Parathyroid adenoma (tissue), 2 donors: ENCODE measurements around the gene TAC3.

Experiments used
- H2AFZ ChIP-seq: fragments of 300-600 bp; sonication (generic); one replicate; pipeline ENCODE4 v1.7.0; 2017; ENCODE audit warnings: antibody characterized with exemption, mild to moderate bottlenecking
- H3K27ac ChIP-seq: fragments of 300-600 bp; sonication (generic); one replicate; pipeline ENCODE4 v1.7.0; 2017
- H3K27me3 ChIP-seq: fragments of 300-600 bp; sonication (generic); one replicate; pipeline ENCODE4 v1.7.0; 2017; ENCODE audit warnings: low read length; ENCODE audit not compliant: control insufficient read depth, insufficient read depth
- H3K36me3 ChIP-seq: fragments of 300-600 bp; sonication (generic); one replicate; pipeline ENCODE4 v1.7.0; 2017; ENCODE audit warnings: low read length; ENCODE audit not compliant: control insufficient read depth, insufficient read depth
- H3K4me1 ChIP-seq: fragments of 300-600 bp; sonication (generic); one replicate; pipeline ENCODE4 v1.7.0; 2017; ENCODE audit warnings: control low read depth
- H3K4me2 ChIP-seq: fragments of 300-600 bp; sonication (generic); one replicate; pipeline ENCODE4 v1.7.0; 2017; ENCODE audit warnings: low read length
- H3K4me3 ChIP-seq: fragments of 300-600 bp; sonication (generic); one replicate; pipeline ENCODE4 v1.7.0; 2017; ENCODE audit warnings: low read depth, low read length
- H3K79me2 ChIP-seq: fragments of 300-600 bp; sonication (generic); one replicate; pipeline ENCODE4 v1.7.0; 2017; ENCODE audit warnings: control low read depth
- H3K9ac ChIP-seq: fragments of 300-600 bp; sonication (generic); one replicate; pipeline ENCODE4 v1.7.0; 2017; ENCODE audit warnings: mild to moderate bottlenecking
- H3K9me3 ChIP-seq: fragments of 300-600 bp; sonication (generic); one replicate; pipeline ENCODE4 v1.7.0; 2017; ENCODE audit warnings: low read length; ENCODE audit not compliant: control insufficient read depth
- CTCF ChIP-seq: fragments of 300-600 bp; sonication (generic); IDR thresholded peaks from one replicate; pipeline ENCODE4 v1.7.0; 2017; ENCODE audit warnings: antibody characterized with exemption, mild to moderate bottlenecking
- donor health status: primary hyperparathyroidism.

The TAC3 gene

GRCh38 chr12:57044889-57045288, 28.6 kb upstream of the TAC3 start:
- H3K27me3 ChIP-seq, result no peaks in the 10 kb centered on the region
- H3K27ac ChIP-seq, result no peak overlapping the region
- H3K4me2 ChIP-seq, result no peak overlapping the region
- H3K36me3 ChIP-seq, result no peaks in the 10 kb centered on the region
- H3K4me3 ChIP-seq, result no peak overlapping the region
- H2AFZ ChIP-seq, result no peak overlapping the region
- no peaks in the 10 kb centered on the region for H3K4me1 ChIP-seq
- TF ChIP-seq CTCF, result no peak
- no peaks in the 10 kb centered on the region for H3K79me2 ChIP-seq
- H3K9me3 ChIP-seq, result no peaks in the 10 kb centered on the region
- no peak overlapping the region for H3K9ac ChIP-seq

GRCh38 chr12:57044468-57044867, 28.1 kb upstream of the TAC3 start:
- Histone ChIP-seq H2AFZ (no peak overlapping the region), H3K27me3 (no peaks in the 10 kb centered on the region), H3K4me3 (no peak overlapping the region), H3K4me1 (no peaks in the 10 kb centered on the region), H3K4me2 (no peak overlapping the region), H3K9me3 (no peaks in the 10 kb centered on the region), H3K79me2 (no peaks in the 10 kb centered on the region), H3K27ac (no peak overlapping the region), H3K36me3 (no peaks in the 10 kb centered on the region), H3K9ac (no peak overlapping the region)
- TF ChIP-seq CTCF, result no peak

- H3K36me3 ChIP-seq, result no peaks in the 10 kb centered on the region
- no peak overlapping the region for H3K9ac ChIP-seq
- H3K4me2 ChIP-seq, result no peak overlapping the region
- no peak for TF ChIP-seq CTCF
- no peaks in the 10 kb centered on the region for H3K79me2 ChIP-seq
- no peak overlapping the region for H2AFZ ChIP-seq
- no peak overlapping the region for H3K27ac ChIP-seq
- H3K27me3 ChIP-seq, result no peaks in the 10 kb centered on the region
- H3K4me3 ChIP-seq, result no peak overlapping the region
- H3K9me3 ChIP-seq, result no peaks in the 10 kb centered on the region
- H3K4me1 ChIP-seq, result no peaks in the 10 kb centered on the region
Observed at GRCh38 chr12:57042695-57043094, 26.4 kb upstream of the TAC3 start.

- no peak overlapping the region for H2AFZ ChIP-seq
- TF ChIP-seq CTCF, result no peak
- no peak overlapping the region for H3K9ac ChIP-seq
- no peaks in the 10 kb centered on the region for H3K4me1 ChIP-seq
- no peaks in the 10 kb centered on the region for H3K9me3 ChIP-seq
- no peaks in the 10 kb centered on the region for H3K79me2 ChIP-seq
- no peak overlapping the region for H3K4me3 ChIP-seq
- no peak overlapping the region for H3K27ac ChIP-seq
- no peaks in the 10 kb centered on the region for H3K27me3 ChIP-seq
- H3K4me2 ChIP-seq, result no peak overlapping the region
- H3K36me3 ChIP-seq, result no peaks in the 10 kb centered on the region
Observed at GRCh38 chr12:57040750-57041149, 24.4 kb upstream of the TAC3 start.

GRCh38 chr12:57040211-57040610, 23.9 kb upstream of the TAC3 start:
- no peak for TF ChIP-seq CTCF
- H3K27me3 ChIP-seq, result no peaks in the 10 kb centered on the region
- H3K4me2 ChIP-seq, result no peak overlapping the region
- H3K27ac ChIP-seq, result no peak overlapping the region
- no peaks in the 10 kb centered on the region for H3K9me3 ChIP-seq
- H3K4me1 ChIP-seq, result no peaks in the 10 kb centered on the region
- no peaks in the 10 kb centered on the region for H3K36me3 ChIP-seq
- no peak overlapping the region for H2AFZ ChIP-seq
- H3K9ac ChIP-seq, result no peak overlapping the region
- H3K4me3 ChIP-seq, result no peak overlapping the region
- no peaks in the 10 kb centered on the region for H3K79me2 ChIP-seq
